ENCODE measurements around the gene GPX3. TPM values are rescaled to one million over a fixed set of nuclear protein-coding genes. Genes with fewer than 3 reads are reported as not detected.

GPX3 gene
- total RNA-seq, 1 experiment from 2014 or later, result 86.6 TPM

GRCh38 chr5:151041577-151042268, 21.3 kb downstream of the GPX3 start:
- peaks cover 20% of the 10 kb centered on the region for H3K36me3 ChIP-seq (ENCODE audit: control insufficient read depth, insufficient read depth, low read length)
- H3K27me3 ChIP-seq (replicated peaks; ENCODE audit: control insufficient read depth, insufficient read depth, low read length), result no peaks in the 10 kb centered on the region
- CTCF ChIA-PET, result interaction anchor here (0.6 to 1.1 kb wide), 2 partner anchors 85 to 183 kb away, joined by 3 to 5 read pairs; no protein-coding TSS in a partner anchor
- H3K9me3 ChIP-seq, result no peaks in the 10 kb centered on the region
- no TSS peak for BruUV-seq (replicated peaks)
- Mint-ChIP-seq H3K27ac (ENCODE audit: unreplicated experiment) (peak overlapping the region; percentile 44), H3K4me1 (ENCODE audit: low read depth, unreplicated experiment) (peaks cover 7% of the 10 kb centered on the region), H3K9me3 (ENCODE audit: unreplicated experiment) (no peaks in the 10 kb centered on the region), H3K27me3 (ENCODE audit: insufficient read depth, unreplicated experiment) (no peaks in the 10 kb centered on the region), H3K36me3 (ENCODE audit: insufficient read depth, unreplicated experiment) (peaks cover 49% of the 10 kb centered on the region), H3K4me3 (ENCODE audit: unreplicated experiment) (no peak overlapping the region)
- peaks cover 11% of the 10 kb centered on the region for H3K4me1 ChIP-seq
- intact Hi-C loops (cut with micrococcal nuclease; ENCODE audit: unreplicated experiment), result no loop called here
- no peak for DNase-seq
- no peak overlapping the region for H3K4me3 ChIP-seq (ENCODE audit: low read depth, low read length)
- POLR2A ChIA-PET, result no interaction called here
- no peak for TF ChIP-seq CTCF (IDR thresholded peaks at IDR 0.05; ENCODE audit: insufficient read depth in 1 of 2, low read depth in 1 of 2, low read length in 1 of 2, severe bottlenecking in 1 of 2, unreplicated experiment in 1 of 2)

GRCh38 chr5:151042453-151043093, 22.2 kb downstream of the GPX3 start:
- Mint-ChIP-seq H3K27me3 (ENCODE audit: insufficient read depth, unreplicated experiment) (no peaks in the 10 kb centered on the region), H3K36me3 (ENCODE audit: insufficient read depth, unreplicated experiment) (peaks cover 48% of the 10 kb centered on the region), H3K4me3 (ENCODE audit: unreplicated experiment) (no peak overlapping the region), H3K9me3 (ENCODE audit: unreplicated experiment) (no peaks in the 10 kb centered on the region), H3K4me1 (ENCODE audit: low read depth, unreplicated experiment) (peaks cover 7% of the 10 kb centered on the region), H3K27ac (ENCODE audit: unreplicated experiment) (peak overlapping the region; percentile 44)
- intact Hi-C loops (cut with micrococcal nuclease; ENCODE audit: unreplicated experiment), result no loop called here
- no TSS peak for BruUV-seq (replicated peaks)
- Histone ChIP-seq H3K27me3 (replicated peaks; ENCODE audit: control insufficient read depth, insufficient read depth, low read length) (no peaks in the 10 kb centered on the region), H3K4me3 (ENCODE audit: low read depth, low read length) (no peak overlapping the region), H3K36me3 (ENCODE audit: control insufficient read depth, insufficient read depth, low read length) (peaks cover 18% of the 10 kb centered on the region), H3K9me3 (no peaks in the 10 kb centered on the region), H3K4me1 (peaks cover 11% of the 10 kb centered on the region)
- ChIA-PET POLR2A (no interaction called here), CTCF (interaction anchor here (0.6 kb wide), 1 partner anchor 182 kb away, joined by 5 read pairs; no protein-coding TSS in a partner anchor)
- no peak for DNase-seq
- no peak for TF ChIP-seq CTCF (IDR thresholded peaks at IDR 0.05; ENCODE audit: insufficient read depth in 1 of 2, low read depth in 1 of 2, low read length in 1 of 2, severe bottlenecking in 1 of 2, unreplicated experiment in 1 of 2)

- no peaks in the 10 kb centered on the region for H3K27me3 ChIP-seq (replicated peaks; ENCODE audit: control insufficient read depth, insufficient read depth, low read length)
- H3K4me1 ChIP-seq, result no peaks in the 10 kb centered on the region
- CTCF ChIA-PET, result interaction anchor here (1.0 to 2.6 kb wide), 5 partner anchors 10 to 117 kb away, joined by 4 to 16 read pairs (median 12); no protein-coding TSS in a partner anchor
- peaks cover 14% of the 10 kb centered on the region for H3K36me3 ChIP-seq (ENCODE audit: control insufficient read depth, insufficient read depth, low read length)
- H3K36me3 Mint-ChIP-seq (ENCODE audit: insufficient read depth, unreplicated experiment), result peaks cover 48% of the 10 kb centered on the region
- no peak overlapping the region for H3K4me3 ChIP-seq (ENCODE audit: low read depth, low read length)
- POLR2A ChIA-PET, result no interaction called here
- H3K9me3 ChIP-seq, result no peaks in the 10 kb centered on the region
- TF ChIP-seq CTCF (IDR thresholded peaks at IDR 0.05; ENCODE audit: insufficient read depth in 1 of 2, low read depth in 1 of 2, low read length in 1 of 2, severe bottlenecking in 1 of 2, unreplicated experiment in 1 of 2), result peak; percentile 72 to 88
- no TSS peak for BruUV-seq (replicated peaks)
- H3K4me3 Mint-ChIP-seq (ENCODE audit: unreplicated experiment), result no peak overlapping the region
- H3K27ac Mint-ChIP-seq (ENCODE audit: unreplicated experiment), result no peak overlapping the region
- peak in 1 of 2 experiments; percentile 36 for DNase-seq
- H3K4me1 Mint-ChIP-seq (ENCODE audit: low read depth, unreplicated experiment), result no peaks in the 10 kb centered on the region
- H3K9me3 Mint-ChIP-seq (ENCODE audit: unreplicated experiment), result no peaks in the 10 kb centered on the region
- intact Hi-C loops (cut with micrococcal nuclease; ENCODE audit: unreplicated experiment), result loop anchor here (1.0 kb wide), 2 partner anchors 46 to 117 kb away; no protein-coding TSS in a partner anchor
- H3K27me3 Mint-ChIP-seq (ENCODE audit: insufficient read depth, unreplicated experiment), result no peaks in the 10 kb centered on the region
Observed at GRCh38 chr5:151047814-151048425, 27.5 kb downstream of the GPX3 start.
